ENCODE measurements around the gene ZNF598. TPM values are rescaled to one million over a fixed set of nuclear protein-coding genes. Genes with fewer than 3 reads are reported as not detected.

ZNF598 gene
- total and polyA plus RNA-seq, 2 of the 13 experiments (the other 11 are each of a cell fraction or from before 2014, with no cell fraction given), result 13.5 to 14.2 TPM

DNA sequence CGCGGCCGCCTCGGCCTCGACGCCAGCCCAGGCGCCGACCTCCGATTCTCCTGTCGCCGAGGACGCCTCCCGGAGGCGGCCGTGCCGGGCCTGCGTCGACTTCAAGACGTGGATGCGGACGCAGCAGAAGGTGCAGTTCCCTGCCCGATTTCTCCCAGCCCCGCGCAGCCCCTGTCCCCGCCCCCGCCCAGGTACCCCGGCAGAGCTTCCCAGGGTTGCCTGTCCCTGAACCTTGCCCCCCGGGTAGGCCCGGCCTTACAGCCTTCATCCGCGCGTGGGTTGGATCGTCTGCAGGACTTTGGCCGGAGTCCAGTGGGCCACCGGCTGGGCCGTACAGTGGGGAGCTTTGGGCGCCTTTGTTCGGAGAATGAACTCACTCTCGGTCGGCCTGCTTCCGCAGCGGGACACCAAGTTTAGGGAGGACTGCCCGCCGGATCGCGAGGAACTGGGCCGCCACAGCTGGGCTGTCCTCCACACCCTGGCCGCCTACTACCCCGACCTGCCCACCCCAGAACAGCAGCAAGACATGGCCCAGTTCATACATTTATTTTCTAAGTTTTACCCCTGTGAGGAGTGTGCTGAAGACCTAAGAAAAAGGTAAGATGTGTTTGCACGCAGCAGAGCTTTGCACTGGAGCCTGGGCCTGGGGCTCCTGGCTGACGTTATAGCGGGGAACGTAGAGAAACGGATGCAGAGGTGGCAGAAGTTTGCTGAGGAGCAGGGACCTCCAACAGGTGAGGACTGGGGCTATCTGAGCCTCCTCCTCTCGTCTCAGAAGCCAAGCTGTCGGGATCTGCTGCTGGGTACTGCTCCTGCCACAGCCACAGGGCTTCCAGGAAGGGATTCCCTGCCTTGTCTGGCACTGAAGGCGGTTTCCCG lies 25.0 kb downstream of the ZNF598 start (continued):
- TF ChIP-seq, protein P1, sequence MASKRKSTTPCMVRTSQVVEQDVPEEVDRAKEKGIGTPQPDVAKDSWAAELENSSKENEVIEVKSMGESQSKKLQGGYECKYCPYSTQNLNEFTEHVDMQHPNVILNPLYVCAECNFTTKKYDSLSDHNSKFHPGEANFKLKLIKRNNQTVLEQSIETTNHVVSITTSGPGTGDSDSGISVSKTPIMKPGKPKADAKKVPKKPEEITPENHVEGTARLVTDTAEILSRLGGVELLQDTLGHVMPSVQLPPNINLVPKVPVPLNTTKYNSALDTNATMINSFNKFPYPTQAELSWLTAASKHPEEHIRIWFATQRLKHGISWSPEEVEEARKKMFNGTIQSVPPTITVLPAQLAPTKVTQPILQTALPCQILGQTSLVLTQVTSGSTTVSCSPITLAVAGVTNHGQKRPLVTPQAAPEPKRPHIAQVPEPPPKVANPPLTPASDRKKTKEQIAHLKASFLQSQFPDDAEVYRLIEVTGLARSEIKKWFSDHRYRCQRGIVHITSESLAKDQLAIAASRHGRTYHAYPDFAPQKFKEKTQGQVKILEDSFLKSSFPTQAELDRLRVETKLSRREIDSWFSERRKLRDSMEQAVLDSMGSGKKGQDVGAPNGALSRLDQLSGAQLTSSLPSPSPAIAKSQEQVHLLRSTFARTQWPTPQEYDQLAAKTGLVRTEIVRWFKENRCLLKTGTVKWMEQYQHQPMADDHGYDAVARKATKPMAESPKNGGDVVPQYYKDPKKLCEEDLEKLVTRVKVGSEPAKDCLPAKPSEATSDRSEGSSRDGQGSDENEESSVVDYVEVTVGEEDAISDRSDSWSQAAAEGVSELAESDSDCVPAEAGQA (IDR thresholded peaks at IDR 0.05; ENCODE audit: low read depth), result no peak; the same call in 1 of the 2 replicates
- TF ChIP-seq, protein P1 (CRISPR knock-in tag; IDR thresholded peaks at IDR 0.05; ENCODE audit: borderline replicate concordance), result no peak
- TF ChIP-seq SALL1 (CRISPR knock-in tag; IDR thresholded peaks at IDR 0.05), result peak; percentile 36; the same call in 1 of the 2 replicates
- TF ChIP-seq, protein P2, sequence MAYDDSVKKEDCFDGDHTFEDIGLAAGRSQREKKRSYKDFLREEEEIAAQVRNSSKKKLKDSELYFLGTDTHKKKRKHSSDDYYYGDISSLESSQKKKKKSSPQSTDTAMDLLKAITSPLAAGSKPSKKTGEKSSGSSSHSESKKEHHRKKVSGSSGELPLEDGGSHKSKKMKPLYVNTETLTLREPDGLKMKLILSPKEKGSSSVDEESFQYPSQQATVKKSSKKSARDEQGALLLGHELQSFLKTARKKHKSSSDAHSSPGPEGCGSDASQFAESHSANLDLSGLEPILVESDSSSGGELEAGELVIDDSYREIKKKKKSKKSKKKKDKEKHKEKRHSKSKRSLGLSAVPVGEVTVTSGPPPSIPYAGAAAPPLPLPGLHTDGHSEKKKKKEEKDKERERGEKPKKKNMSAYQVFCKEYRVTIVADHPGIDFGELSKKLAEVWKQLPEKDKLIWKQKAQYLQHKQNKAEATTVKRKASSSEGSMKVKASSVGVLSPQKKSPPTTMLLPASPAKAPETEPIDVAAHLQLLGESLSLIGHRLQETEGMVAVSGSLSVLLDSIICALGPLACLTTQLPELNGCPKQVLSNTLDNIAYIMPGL (CRISPR knock-in tag; IDR thresholded peaks at IDR 0.05; ENCODE audit: borderline replicate concordance in 1 of 2, low read depth in 1 of 2), result 0 out of 4 replicates have a peak, but pooled peaks of 1 of the 2 experiments have one; percentile 3
- TF ChIP-seq, protein P3, sequence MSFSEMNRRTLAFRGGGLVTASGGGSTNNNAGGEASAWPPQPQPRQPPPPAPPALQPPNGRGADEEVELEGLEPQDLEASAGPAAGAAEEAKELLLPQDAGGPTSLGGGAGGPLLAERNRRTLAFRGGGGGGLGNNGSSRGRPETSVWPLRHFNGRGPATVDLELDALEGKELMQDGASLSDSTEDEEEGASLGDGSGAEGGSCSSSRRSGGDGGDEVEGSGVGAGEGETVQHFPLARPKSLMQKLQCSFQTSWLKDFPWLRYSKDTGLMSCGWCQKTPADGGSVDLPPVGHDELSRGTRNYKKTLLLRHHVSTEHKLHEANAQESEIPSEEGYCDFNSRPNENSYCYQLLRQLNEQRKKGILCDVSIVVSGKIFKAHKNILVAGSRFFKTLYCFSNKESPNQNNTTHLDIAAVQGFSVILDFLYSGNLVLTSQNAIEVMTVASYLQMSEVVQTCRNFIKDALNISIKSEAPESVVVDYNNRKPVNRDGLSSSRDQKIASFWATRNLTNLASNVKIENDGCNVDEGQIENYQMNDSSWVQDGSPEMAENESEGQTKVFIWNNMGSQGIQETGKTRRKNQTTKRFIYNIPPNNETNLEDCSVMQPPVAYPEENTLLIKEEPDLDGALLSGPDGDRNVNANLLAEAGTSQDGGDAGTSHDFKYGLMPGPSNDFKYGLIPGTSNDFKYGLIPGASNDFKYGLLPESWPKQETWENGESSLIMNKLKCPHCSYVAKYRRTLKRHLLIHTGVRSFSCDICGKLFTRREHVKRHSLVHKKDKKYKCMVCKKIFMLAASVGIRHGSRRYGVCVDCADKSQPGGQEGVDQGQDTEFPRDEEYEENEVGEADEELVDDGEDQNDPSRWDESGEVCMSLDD (CRISPR knock-in tag; IDR thresholded peaks at IDR 0.05; ENCODE audit: borderline replicate concordance), result no peak

All from HepG2 (cell line).